ENCODE results near the gene SRP72.
"Not testable (repeated sequence)": the region's sequence is repeated elsewhere in the genome, so short reads cannot be mapped to it uniquely, and the experiment has no call there.

The SRP72 gene

DNA sequence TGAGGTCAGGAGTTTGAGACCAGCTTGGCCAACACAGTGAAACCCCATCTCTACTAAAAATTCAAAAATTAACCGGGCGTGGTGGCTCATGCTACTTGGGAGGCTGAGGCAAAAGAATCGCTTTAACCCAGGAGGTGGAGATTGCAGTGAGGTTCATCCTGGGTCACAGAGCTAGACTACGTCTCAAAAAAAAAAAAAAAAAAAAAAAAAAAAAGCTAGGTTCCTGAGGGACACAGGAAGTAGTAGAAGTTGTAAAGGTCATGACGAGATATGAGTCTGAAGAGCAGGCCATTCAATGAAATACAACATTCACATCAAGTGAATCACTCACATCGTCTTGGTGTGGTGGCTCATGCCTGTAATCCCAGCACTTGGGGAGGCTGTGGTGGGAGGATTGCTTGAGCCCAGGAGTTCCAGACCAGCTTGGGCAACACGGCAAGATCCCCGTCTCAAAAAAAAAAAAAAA is 1.1 kb upstream of the SRP72 start:
- DNase-seq, result not testable (repeated sequence)

DNA sequence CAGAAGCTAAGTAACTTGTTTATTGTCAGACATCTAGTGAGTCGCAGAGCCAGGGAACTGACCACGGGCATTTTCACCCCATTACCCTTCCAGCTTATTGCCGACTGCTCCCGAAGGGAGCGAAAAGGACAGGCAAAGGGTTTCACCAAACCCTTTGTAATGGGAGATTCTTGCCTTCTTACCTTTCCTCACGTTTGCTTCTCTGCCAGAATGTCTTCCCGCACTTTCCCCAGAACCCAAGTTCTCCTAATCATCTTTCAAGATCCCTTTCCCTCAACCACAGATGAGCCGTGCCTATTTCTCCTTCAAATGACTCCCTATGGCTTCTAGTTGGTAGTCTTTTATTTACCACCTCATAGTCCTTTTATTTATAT is 520 bp upstream of the SRP72 start:
- DNase-seq, result no peak

DNA sequence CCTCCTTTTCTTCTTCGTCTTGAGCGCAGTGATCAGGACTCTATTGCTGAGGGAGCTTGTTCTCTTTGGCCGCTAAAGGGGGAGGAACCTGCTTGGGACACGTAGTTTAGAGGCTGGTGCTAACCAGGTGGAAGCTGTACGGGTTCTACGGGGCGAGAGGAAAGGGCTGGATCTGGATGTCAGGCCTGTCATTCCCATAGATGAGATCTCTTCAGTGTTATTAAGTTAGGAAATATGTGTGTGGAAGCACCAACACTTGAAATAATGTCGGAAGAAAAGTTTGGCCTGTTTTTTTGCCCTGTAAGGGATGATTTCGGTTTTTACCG is 643 bp downstream of the SRP72 start:
- DNase-seq, result peak; percentile 15 to 33

DNA sequence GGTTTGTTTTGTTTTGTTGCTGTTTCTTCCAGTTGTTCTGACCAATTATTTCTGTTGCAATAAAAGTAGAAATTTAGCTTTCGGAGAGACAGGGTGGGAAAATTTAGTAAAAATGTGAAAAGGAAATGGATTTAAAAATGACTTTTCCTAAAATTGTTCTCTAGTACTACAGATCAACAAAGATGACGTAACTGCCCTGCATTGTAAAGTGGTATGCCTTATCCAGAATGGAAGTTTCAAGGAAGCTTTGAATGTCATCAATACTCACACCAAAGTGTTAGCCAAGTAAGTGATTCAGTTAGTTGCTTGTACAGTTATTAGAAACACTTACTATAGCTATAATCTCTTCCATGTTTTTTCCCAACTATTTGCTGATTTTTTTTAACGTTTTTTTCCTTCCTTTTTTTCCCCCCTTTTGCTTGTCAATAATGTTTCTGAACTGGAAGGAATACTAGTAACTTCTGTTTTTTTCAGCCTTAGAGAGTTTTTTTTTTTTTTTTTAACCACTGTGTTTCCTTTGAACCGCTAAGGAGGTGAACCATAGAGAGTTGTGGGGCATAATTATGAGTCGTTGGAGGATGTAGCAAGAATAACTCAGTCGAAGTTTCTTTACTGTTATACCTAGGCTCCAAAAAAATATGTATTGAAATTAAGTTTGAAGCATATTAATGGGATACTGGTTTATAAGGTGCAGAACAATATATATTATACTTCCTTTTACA is 2.2 kb downstream of the SRP72 start:
- no peak for DNase-seq

DNA sequence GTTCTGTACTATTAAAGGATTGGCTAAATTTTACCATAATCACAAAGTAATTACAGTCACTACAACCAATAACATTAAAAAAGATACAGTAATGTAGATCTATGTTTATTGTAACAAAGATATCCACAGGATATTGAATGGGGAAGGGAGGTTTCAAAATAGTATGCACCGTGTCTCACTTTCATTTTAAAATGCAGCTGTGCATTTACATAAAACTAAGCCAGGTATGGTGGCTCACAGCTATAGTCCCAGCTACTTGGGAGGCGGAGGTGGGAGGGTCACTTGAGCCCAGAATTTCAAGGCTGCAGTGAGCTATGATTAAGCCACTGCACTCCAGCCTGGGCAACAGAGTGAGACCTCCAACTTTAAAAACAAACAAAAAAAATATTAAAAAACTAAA is 8.5 kb downstream of the SRP72 start:
- DNase-seq, result no peak

DNA sequence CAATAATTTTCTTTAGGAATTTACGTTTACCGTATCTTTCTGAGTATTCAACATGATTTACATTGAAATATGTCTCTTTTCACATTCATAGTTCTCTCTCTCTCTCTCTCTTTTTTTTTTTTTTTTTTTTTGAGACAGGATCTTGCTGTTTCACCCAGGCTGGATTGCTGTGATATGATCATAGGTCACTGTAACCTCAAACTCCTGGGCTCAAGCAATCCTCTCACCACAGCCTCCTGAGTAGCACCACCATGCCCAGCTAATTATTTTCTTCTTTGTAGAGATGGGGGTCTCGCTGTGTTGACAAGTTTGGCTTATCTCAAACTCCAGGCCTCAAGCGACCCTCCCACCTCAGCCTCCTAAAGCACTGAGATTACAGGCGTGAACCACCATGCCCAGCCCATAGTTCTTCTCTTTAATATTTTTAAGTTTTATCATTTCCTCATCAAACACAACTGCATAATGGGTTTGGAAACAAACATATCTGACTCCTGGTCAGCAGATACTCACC is 9.8 kb downstream of the SRP72 start:
- no peak for DNase-seq

DNA sequence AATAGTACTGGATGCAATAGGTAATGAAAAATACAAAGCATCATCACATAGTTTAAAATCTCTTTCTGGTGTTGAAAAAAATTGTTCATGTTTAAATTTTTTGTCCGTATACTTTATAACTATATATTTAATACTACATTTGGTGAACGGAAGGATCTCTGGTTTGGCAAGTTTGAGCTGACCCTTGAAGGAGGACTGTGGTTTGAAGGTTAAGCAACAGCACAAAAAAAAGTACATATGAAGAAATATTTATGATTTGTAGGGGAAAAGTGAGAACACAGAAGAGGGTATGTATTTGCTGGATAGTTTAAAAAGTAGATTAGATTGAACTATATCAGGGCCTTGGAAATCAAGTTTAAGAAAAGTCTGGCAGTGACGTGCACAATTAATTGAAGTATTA is 13.3 kb downstream of the SRP72 start:
- no peak for DNase-seq

DNA sequence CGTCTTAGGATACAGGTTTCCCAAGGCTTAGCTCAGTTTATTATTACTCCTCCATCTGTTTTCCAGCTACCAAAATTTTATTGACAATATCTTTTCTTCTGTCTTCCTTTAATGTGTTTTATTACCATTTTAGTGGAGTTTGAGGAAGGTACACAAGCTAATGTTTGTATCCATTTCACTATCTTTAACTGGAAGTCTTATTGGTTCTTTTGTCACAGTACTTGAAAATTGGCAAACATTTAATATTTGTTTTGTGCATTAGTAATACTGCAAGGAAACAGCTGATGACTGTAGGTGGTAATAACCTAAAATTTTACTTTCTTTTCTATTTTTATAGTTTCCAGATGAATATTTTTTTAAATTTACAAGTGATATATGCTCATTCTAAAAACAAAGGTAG is 28.8 kb downstream of the SRP72 start:
- no peak for DNase-seq

DNA sequence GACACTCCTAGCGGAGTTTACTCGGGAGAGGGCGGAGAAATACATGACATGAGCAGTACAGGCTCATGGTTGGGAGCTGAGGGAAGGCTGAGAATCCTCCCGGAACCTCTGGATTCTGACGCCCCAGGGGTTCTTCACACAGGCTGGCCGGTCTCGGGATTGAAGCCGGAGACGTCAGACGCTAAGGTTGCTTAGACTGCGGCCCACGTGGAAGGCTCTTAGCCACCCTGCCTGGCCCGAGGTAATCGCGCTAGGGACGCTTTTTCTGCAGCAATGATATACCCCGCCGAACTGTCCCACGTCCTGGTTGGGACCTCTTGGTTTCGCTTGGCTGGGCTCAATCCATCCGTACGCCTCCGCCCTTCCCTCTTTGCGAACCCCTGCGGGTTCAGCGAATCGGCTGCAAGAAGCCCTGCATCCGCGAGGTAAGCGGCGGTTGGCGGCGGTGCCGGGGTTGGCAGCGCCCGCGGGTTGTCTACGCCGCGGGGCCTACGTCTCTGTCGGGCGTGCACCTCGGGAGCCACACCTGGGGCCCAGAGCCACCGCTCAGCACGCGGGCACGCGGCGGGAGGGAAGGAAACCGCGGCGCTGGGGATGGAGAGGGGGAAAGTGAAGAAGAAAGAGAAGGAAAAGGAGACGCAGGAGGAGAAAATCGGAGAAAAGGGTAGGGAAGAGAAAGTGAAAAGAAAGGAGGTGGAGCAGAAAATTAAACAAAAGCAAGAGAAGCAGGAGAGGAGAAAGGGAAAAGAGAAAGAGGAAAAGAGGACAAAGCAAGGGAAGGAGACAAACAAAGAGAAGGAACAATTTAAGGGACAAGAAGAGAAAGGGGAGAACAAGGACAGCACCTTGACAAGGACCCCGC is 38.1 kb downstream of the SRP72 start, which contains the start of gene ARL9:
ARL9 (plus strand) TSS at position 523 of the 862 bp plus-strand sequence; CDS start at position 595, 72 bp downstream.
- DNase-seq, result peak; percentile 58 to 65

DNA sequence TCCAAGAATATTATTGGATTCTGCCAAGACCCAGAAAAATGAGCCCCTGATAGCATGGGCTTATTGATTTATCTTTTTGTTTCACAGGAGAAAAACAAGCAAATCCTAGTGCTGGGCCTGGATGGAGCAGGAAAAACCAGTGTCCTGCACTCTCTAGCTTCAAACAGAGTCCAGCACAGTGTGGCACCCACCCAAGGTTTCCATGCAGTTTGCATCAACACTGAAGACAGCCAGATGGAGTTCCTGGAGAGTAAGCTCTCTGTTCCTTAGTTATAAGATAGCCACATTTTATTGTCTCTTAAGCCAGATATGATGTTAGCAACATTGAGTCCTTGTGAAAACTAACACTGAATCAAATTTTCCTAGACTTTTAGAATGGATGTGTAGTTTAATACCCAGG is 43.7 kb downstream of the SRP72 start:
- DNase-seq, result no peak

DNA sequence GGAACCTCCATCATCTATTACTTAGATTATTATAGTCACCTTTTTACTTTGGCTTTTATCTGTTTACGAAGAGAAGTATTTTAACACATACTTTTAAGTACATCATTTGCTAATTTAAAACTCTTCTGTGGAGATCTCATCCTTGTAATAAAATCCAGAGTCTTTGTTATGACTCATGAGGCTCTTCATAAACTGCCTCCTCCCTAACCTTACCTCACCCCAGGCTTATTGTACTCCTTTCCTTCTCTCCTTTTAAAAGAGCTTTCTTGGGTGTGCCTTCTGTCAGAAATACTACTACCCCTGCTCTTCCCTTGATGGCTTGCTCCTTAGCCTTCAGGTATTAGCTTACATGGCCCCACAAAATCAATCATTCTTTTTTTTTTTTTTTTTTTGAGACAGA is 44.7 kb downstream of the SRP72 start:
- no peak for DNase-seq

DNA sequence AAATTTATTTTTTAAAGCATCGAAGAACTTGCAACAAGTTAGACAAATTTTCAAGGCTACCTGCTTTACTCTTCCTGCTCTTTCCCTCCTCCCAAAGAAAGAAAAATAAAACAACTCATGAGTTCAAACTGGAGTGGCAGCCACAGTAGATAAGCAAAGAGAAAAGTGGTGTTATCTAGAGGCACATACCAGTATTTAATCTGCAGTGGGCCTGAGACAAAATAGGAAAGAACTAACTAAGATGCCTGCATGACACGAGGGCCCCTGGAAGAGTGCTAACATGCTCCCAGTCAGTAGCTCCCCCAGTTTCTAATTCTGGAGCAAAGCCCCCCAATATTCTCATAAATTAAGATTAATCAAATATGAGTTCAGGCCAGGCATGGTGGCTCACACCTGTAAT is 46.1 kb downstream of the SRP72 start:
- DNase-seq, result no peak

DNA sequence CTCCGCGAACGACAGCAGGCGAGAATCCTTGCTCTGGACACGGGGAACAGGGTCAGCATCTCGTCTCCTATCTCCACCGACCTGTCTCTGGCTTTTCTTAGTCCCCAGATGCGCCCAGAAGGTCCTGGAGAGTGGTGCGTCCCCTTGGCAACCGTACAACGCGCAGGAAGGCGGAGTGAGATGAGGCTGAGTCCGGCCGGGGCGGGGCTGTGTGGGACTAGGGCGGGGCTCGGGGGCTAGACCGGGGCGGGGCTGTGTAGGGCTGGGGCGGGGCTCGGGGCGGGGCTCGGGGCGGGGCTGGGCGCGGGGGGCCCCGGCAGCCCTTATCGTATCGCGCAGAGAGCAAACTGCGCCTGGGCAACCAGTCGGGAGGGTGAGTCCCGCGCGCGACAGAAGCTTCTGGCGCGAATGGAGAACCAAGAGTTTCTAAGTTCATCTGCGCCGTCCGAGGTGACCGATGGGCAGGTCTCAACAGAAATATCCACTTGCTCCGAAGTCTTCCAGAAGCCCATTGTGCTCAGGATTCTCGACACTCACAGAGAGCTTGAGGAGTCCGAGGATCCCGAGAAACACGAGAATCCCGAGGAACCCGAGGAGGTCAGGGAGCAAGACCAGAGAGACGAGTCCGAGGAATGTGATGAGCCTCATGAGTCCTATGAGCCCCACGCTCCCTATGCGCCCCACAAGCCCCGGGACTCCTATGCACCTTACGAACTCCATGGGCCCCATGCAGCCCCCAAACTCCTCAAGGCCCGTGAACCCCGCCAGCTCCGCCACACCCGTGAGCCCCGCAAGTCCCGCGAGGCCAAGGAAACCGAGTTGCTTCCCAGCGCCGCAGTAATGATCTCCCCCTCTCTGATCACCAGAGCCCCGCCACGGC is 63.1 kb downstream of the SRP72 start:
- peak; percentile 75 to 84 for DNase-seq

DNA sequence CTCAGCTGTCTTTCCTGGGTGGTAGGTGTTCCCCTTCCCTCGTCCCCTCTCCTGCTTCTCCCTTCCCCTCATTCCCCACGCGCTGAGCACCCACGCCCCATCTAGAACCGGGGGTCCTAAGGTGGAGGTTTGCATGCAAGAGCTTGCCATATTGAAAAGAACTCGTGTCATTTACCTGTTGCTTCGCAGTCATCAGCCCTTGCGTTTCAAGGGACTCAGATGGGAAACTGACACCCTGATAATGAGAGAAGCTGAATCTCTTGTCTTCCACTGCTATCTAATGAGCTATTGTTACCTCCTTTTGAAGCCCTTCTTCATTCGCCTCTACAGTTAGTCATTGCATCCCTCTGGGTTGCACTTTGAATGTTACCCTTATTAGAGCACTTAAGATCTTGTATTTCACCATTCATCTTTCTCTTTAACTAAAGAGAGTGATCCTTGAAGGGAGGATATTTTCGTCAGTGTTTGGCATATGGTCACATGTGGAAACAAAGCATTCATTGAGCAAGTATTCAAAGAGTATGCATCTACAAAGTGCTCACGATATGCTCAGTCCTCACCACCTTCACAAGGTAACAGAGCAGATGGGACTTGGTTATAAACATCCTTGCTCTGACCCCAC is 63.8 kb downstream of the SRP72 start:
- DNase-seq, result no peak

DNA sequence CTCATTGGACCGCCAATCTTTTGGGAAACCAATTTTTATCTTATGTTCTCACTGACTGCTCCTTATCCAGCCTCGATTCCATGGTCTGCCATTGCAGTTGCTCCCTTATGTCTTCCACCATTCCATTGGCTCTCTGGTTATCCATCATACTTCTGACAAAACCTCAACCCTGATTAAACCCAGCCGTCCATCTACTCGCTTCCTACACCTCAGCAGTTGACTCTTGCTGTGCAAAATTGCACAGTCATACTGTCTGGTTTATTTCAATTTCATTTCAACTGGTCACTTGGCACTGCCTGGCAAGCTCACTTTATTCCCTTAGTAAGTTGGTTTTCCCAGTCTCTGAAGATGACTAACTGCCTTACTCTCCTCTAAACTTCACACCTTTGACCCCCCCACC is 64.4 kb downstream of the SRP72 start:
- no peak for DNase-seq

DNA sequence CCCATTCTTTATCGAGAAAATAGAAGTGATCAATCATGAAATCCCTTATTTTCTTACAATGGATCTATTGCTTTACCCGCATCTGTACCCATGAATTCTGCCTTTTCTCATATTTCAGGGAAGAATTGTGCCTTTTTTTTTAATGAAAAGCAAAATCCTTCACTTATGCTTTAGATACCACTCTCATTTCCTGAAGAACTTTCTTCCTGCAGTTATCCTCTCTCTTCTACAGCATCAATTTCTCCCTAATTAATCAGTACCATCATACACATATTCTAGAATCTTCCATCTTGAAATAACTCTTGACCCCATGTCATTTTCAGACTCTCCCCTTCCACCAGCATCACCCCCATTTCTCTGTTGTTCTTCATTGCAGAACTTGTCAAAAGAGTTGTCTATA is 64.8 kb downstream of the SRP72 start:
- no peak for DNase-seq

DNA sequence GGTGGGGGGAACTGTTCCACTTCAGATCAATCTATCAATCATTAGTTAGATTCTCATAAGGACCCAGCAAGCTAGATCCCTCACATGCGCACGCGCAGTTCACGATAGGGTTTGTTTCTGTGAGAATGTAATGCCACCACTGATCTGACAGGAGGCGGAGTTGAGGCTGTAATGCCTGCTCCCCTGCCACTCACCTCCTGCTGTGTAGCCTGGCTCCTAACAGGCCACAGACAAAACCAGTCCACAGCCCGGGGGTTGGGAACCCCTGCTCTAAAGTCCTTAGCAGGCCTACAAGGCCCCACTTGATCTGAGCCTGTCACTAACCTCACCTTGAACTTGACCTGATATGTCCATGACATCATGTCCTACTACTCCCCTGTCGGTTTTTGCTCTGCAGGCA is 68.5 kb downstream of the SRP72 start:
- DNase-seq, result no peak

DNA sequence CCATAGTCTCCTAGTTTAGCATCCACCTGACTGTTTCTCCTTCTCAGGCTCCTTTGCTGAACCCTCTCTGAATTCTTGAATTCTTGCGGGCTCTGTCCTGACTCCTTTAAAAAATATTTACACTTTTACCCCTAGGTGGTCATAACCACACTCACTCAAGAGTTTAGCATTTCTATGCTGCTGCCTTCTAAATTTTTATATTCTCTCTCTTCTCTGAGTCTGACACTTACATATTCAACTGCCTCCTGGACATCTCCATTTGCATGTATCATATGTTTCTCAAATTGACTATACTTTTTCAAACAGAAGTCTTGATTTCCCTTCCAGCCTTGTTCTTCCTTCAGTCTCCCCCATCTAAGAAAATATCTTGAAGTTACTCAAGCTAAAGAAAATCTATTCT is 69.7 kb downstream of the SRP72 start:
- no peak for DNase-seq

DNA sequence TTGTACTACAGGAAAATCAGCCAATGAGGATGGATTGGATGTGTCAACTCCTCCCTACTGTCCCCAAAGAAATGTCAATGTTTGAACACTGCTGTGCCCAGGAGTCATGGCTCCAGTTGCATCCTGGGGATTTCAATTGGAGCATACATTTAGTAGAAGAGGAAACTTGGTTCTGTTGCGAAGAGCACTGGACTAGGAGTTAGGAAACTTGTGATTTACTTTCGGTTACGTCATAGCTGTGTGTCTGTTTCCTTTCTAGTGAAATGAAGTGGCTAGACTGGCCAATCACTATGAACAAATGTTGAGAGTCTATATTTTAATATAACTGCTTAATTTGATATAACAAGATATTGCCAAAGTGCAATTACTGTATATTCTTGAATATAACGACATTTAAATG is 73.4 kb downstream of the SRP72 start:
- no peak for DNase-seq

DNA sequence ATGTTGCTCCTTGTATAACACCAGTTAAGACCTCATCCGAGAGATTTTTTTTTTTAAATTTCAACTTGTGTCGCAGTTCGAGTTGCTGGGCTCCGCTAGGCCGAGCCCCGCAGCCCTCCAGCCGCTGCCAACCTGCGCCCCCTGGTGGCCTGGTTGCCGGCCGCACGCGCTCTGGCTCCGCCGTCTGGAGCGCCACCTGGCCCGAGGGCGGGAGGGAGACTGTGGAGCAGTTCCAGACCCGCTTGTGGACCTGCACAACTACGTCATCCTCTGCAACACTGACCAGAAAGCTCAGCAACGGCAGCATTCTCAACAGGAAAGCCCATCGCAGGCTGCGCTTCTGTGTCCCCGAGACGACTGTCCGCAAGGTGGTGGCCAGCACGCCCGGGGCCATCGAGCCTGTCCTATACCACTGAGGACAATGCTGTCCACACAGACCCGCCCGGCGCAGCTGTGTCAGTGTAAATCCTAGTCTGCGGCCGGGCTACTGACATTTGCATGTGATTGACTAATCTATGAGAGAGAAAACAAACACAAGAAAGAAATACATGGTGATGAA is 77.2 kb downstream of the SRP72 start:
- peak; percentile 75 to 90 for DNase-seq

DNA sequence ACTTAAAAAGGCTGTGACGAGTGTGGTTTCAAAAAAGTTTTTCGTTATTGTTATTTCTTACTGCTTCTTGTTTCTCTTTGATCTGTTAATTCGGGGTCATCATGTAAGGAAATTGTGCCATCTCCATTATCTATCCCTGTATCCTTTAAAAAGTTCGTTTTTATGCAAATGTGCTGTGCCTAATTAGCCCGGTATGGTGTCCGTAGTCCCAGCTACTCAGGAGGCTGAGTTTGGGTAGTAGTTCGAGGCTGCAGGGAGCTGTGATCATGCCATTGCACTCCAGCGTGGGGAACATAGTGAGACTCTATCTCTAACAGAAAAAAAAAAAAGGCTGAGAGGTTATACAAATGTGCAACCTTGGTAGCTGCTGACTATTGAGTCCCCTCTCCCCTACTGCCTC is 83.2 kb downstream of the SRP72 start:
- no peak for DNase-seq

DNA sequence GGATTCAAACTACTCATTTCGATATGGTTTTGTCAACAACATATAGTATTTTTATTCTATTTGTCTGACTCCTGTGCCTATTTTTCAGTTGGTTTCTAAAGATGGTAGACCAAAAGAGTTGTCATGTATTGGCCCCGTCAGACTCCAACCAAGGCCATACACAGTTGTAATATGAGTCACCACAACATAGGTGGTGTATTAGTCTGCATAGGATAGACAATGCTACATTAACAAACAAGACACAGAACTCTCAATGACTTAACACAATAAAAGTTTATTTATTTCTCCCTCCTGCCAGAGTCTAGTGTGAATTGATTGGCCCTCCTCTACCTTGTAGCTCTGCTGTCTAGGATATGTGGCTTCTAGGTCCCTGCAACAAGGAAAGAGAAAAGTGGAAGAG is 84.1 kb downstream of the SRP72 start:
- DNase-seq, result no peak

Measured in stimulated activated CD4-positive, alpha-beta T cell treated with anti-CD3 and anti-CD28 coated beads, Interleukin-4, amount 100 ng/mL, for 4 hours (primary cell).